ENCODE results near the gene UST.

DNA sequence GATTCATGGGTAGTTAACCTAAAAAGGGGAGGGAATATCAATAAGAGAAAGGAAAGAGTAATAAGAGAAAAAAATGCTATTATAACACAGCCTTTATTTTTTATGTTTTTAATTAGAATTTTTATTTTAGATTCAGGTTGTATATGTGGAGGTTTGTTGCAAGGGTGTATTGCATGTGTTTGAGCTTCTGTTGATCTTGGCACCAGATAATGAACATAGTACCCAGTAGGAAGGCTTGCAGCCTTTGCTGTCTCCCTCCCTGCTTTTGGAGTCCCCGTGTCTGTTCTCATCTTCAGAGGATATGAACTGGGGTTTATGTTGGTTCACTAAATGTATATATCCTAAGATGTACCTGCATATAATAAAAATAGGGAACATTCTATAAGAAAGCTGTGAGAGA lies 250.0 kb downstream of the UST start:
- TF ChIP-seq POLR2A (IDR thresholded peaks at IDR 0.05) (no peak), CTCF (IDR thresholded peaks at IDR 0.05 in 4 of 5, conservative IDR thresholded peaks at IDR 0.05 in 1 of 5) (no peak)

Measured in gastrocnemius medialis (tissue), 4 donors.